HCT116 (cell line): ENCODE measurements around the gene PTPDC1. TPM values are rescaled to one million over a fixed set of nuclear protein-coding genes. Genes with fewer than 3 reads are reported as not detected.

Source experiments
- ATAC-seq: fragments of 200-7000 bp; cut with Tn5 transposase; 2 replicates; pipeline ENCODE4 v1.9.1; 2020; ENCODE audit warnings: mild to moderate bottlenecking, moderate library complexity
- BruUV-seq: library from RNA; stranded (reverse); fragments of 400-500 nt; replicated peaks from 2 replicates; lab custom pipeline; 2021; lab: Mats Ljungman, UMichigan
- CTCF ChIA-PET: fragments of 300-600 bp; sonication (Branson Sonifier 250); formaldehyde crosslinking; loops from one replicate; lab custom pipeline; 2021; ENCODE audit warnings: antibody characterized with exemption; lab: Charles Lee
- POLR2A ChIA-PET: fragments of 300-600, 350-600 bp; sonication (Branson Sonifier 250); formaldehyde crosslinking; loops from one replicate; lab custom pipeline; 2021; ENCODE audit warnings: antibody characterized with exemption; lab: Charles Lee
- RAD21 ChIA-PET, 2 experiments: fragments of 300-600 bp; sonication (Branson Sonifier 250); formaldehyde crosslinking; loops; one replicate each; lab custom pipeline; 2023; ENCODE audit warnings: low total read pairs in 2 of 2; ENCODE audit not compliant: uncharacterized antibody in 2 of 2, unreplicated experiment in 2 of 2, low non-redundant PET in 1 of 2; lab: Charles Lee
- DNase-seq: peaks from one replicate; pipeline ENCODE4 v3.0.0-alpha.2; 2010; ENCODE audit warnings: low read depth, low spot score
- H2AFZ ChIP-seq: fragments of 200-600 bp; shearing (Covaris generic), sonication (generic); 2 replicates; pipeline ENCODE4 v1.6.1; 2017; ENCODE audit warnings: low read depth, mixed run types, mixed read lengths, antibody characterized with exemption, low read length; ENCODE audit not compliant: poor library complexity, severe bottlenecking
- H3K27ac ChIP-seq: 2 replicates; pipeline ENCODE4 v1.5.1; 2012; ENCODE audit warnings: low read depth, low read length
- H3K27me3 ChIP-seq: fragments of 200-600 bp; sonication (generic); 2 replicates; pipeline ENCODE4 v1.6.1; 2016; ENCODE audit warnings: mixed run types, low read length, mixed read lengths; ENCODE audit not compliant: insufficient read depth
- H3K36me3 ChIP-seq, 2 experiments: fragments of 200-500 bp in 1 of 2; fragments of 200-600 bp in 1 of 2; sonication (Bioruptor generic) in 1 of 2; sonication (generic) in 1 of 2; 2 replicates each; pipeline versions ENCODE4 v1.5.1 to v1.6.1; 2014 to 2016; ENCODE audit warnings: low read length in 2 of 2, inconsistent platforms in 1 of 2, mixed read lengths in 1 of 2, mixed run types in 1 of 2; ENCODE audit not compliant: insufficient read depth in 2 of 2, control insufficient read depth in 1 of 2
- H3K4me1 ChIP-seq, 2 experiments: fragments of 200-600 bp in 1 of 2; sonication (generic) in 1 of 2; 2 replicates each; pipeline versions ENCODE4 v1.5.1 to v1.6.1; 2012 to 2017; ENCODE audit warnings: low read length in 2 of 2, inconsistent platforms in 1 of 2, mild to moderate bottlenecking in 1 of 2, mixed read lengths in 1 of 2, mixed run types in 1 of 2, moderate library complexity in 1 of 2; ENCODE audit not compliant: insufficient read depth in 2 of 2, control insufficient read depth in 1 of 2
- H3K4me2 ChIP-seq: fragments of 200-600 bp; sonication (generic); 2 replicates; pipeline ENCODE4 v1.6.1; 2017; ENCODE audit warnings: mixed run types, low read length, mixed read lengths
- H3K4me3 ChIP-seq, 2 experiments: fragments of 200-600 bp in 1 of 2; sonication (generic) in 1 of 2; replicated peaks in 1 of 2; 2 replicates each; pipeline ENCODE4 v1.5.1; 2011 to 2016; ENCODE audit warnings: low read length in 2 of 2, control low read depth in 1 of 2, low read depth in 1 of 2, mild to moderate bottlenecking in 1 of 2, mixed read lengths in 1 of 2, mixed run types in 1 of 2
- H3K79me2 ChIP-seq: fragments of 200-600 bp; sonication (generic); 2 replicates; pipeline ENCODE4 v1.6.1; 2017; ENCODE audit warnings: mild to moderate bottlenecking, mixed run types, low read length, moderate library complexity, mixed read lengths; ENCODE audit not compliant: insufficient read depth
- H3K9ac ChIP-seq: fragments of 200-600 bp; sonication (generic); 2 replicates; pipeline ENCODE4 v1.6.1; 2016; ENCODE audit warnings: low read length, mixed read lengths
- H3K9me2 ChIP-seq: fragments of 200-600 bp; sonication (generic), shearing (Covaris generic); 2 replicates; pipeline ENCODE4 v1.6.1; 2017; ENCODE audit warnings: mixed run types, mild to moderate bottlenecking, moderate library complexity; ENCODE audit not compliant: insufficient read depth
- H3K9me3 ChIP-seq, 2 experiments: fragments of 200-500 bp in 1 of 2; fragments of 200-600 bp in 1 of 2; sonication (Bioruptor generic) in 1 of 2; sonication (generic) in 1 of 2; 2 replicates each; pipeline ENCODE4 v1.6.1; 2014 to 2017; ENCODE audit warnings: low read length in 2 of 2, mixed read lengths in 2 of 2, inconsistent platforms in 1 of 2, low read depth in 1 of 2, mild to moderate bottlenecking in 1 of 2, mixed run types in 1 of 2, moderate library complexity in 1 of 2; ENCODE audit not compliant: control insufficient read depth in 1 of 2, insufficient read depth in 1 of 2
- H4K20me1 ChIP-seq: fragments of 200-600 bp; sonication (generic), shearing (Covaris generic); 2 replicates; pipeline ENCODE4 v1.6.1; 2017; ENCODE audit warnings: mixed run types, mild to moderate bottlenecking, moderate library complexity; ENCODE audit not compliant: insufficient read depth
- CEBPB ChIP-seq: IDR thresholded peaks from 2 replicates; pipeline ENCODE4 v1.6.1; 2012; ENCODE audit warnings: low read depth
- EGR1 ChIP-seq: IDR thresholded peaks from 2 replicates; pipeline ENCODE4 v1.6.1; 2012; ENCODE audit warnings: low read depth
- ELF1 ChIP-seq: IDR thresholded peaks from 2 replicates; pipeline ENCODE4 v1.6.1; 2012; ENCODE audit warnings: low read depth, borderline replicate concordance
- EZH2 ChIP-seq: fragments of 200-600 bp; sonication (generic); IDR thresholded peaks from 2 replicates; pipeline ENCODE4 v1.6.1; 2017; ENCODE audit warnings: antibody characterized with exemption, mixed run types
- EZH2phosphoT487 ChIP-seq: fragments of 200-600 bp; IDR thresholded peaks from 2 replicates; pipeline ENCODE4 v1.6.1; 2018; ENCODE audit warnings: antibody characterized with exemption, borderline replicate concordance
- POLR2A ChIP-seq: IDR thresholded peaks from 2 replicates; pipeline ENCODE4 v1.7.0; 2011; ENCODE audit warnings: borderline replicate concordance; ENCODE audit not compliant: insufficient read depth, insufficient read length; ENCODE audit errors: extremely low read depth
- SP1 ChIP-seq: IDR thresholded peaks from 2 replicates; pipeline ENCODE4 v1.6.1; 2012; ENCODE audit warnings: low read depth
- TCF7L2 ChIP-seq: IDR thresholded peaks from 2 replicates; pipeline ENCODE4 v1.7.0; 2011; ENCODE audit warnings: borderline replicate concordance, inconsistent platforms; ENCODE audit not compliant: insufficient read depth, insufficient read length; ENCODE audit errors: extremely low read depth
- YY1 ChIP-seq: IDR thresholded peaks from 2 replicates; pipeline ENCODE4 v1.6.1; 2011; ENCODE audit warnings: low read length, low read depth, moderate library complexity, mild to moderate bottlenecking; ENCODE audit not compliant: insufficient replicate concordance; ENCODE audit errors: extremely low read depth
- intact Hi-C: fragments of 100-400 bp; cut with micrococcal nuclease; formaldehyde crosslinking; loops from 2 replicates; pipeline ENCODE4 v1.10.0; 2022
- total RNA-seq: library from RNA; stranded (reverse); gene quantifications from one replicate; pipeline ENCODE4 v1.2.1, GENCODE V29; 2021; ENCODE audit not compliant: unreplicated experiment
- TF ChIP-seq, protein P1 (sequence below): IDR thresholded peaks from 2 replicates; pipeline ENCODE4 v1.6.1; 2011; ENCODE audit warnings: mild to moderate bottlenecking, low read length, moderate library complexity; ENCODE audit not compliant: insufficient replicate concordance; ENCODE audit errors: extremely low read depth

The PTPDC1 gene
- total RNA-seq, 1 experiment from 2014 or later: 12.7 TPM

DNA sequence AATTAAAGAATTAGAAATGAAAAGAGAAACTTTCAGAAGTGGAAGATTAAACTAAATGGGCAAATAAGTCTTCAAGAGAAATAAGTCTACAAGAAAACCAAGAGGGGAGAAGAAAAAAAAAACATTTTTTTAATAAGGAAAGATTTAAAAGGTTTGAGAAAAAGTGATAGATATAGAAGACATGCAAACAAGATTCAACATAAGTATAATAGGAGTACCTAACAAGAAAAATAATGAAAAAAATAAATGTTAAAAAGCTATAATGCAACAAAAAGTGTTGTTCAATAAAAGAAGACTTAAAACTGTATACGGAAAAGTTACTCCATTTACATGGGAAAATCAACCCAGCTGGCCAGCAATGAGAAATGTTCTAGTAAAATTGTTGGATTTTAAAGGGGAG lies 42.6 kb downstream of the PTPDC1 start:
- Histone ChIP-seq H3K4me1 (no peaks in the 10 kb centered on the region), H2AFZ (no peak overlapping the region), H3K9me3 (peaks cover 0 to 6% of the 10 kb centered on the region in 2 experiments; a peak in 1 of 4 replicates), H3K36me3 (no peaks in the 10 kb centered on the region), H3K27ac (no peak overlapping the region), H3K4me2 (no peak overlapping the region), H3K79me2 (no peaks in the 10 kb centered on the region), H3K27me3 (no peaks in the 10 kb centered on the region), H3K9me2 (no peaks in the 10 kb centered on the region), H3K4me3 (no peak overlapping the region), H4K20me1 (no peaks in the 10 kb centered on the region), H3K9ac (no peak overlapping the region)
- CTCF ChIA-PET: no interaction called here
- RAD21 ChIA-PET: no interaction called here
- ATAC-seq (no peak), DNase-seq (no peak)
- POLR2A ChIA-PET: no interaction called here
- BruUV-seq: no TSS peak
- TF ChIP-seq YY1 (no peak), EZH2 (no peak), SP1 (no peak), ELF1 (no peak), EGR1 (no peak), EZH2phosphoT487 (no peak), CEBPB (no peak), TCF7L2 (no peak), POLR2A (no peak)
- TF ChIP-seq, protein P1, sequence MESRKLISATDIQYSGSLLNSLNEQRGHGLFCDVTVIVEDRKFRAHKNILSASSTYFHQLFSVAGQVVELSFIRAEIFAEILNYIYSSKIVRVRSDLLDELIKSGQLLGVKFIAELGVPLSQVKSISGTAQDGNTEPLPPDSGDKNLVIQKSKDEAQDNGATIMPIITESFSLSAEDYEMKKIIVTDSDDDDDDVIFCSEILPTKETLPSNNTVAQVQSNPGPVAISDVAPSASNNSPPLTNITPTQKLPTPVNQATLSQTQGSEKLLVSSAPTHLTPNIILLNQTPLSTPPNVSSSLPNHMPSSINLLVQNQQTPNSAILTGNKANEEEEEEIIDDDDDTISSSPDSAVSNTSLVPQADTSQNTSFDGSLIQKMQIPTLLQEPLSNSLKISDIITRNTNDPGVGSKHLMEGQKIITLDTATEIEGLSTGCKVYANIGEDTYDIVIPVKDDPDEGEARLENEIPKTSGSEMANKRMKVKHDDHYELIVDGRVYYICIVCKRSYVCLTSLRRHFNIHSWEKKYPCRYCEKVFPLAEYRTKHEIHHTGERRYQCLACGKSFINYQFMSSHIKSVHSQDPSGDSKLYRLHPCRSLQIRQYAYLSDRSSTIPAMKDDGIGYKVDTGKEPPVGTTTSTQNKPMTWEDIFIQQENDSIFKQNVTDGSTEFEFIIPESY: no peak
- intact Hi-C loops: no loop called here
